ENCODE results near the gene MSRB2.

- TF ChIP-seq YY1 (IDR thresholded peaks at IDR 0.05; ENCODE audit: low read depth, low read length) (no peak), EGR1 (IDR thresholded peaks at IDR 0.05; ENCODE audit: borderline replicate concordance, low read depth, low read length) (no peak), EZH2 (IDR thresholded peaks at IDR 0.05; ENCODE audit: low read depth, low read length, severe bottlenecking) (no peak)
Measured at GRCh38 chr10:23096802-23097549, 1.6 kb downstream of the MSRB2 start.
